Activated naive CD4-positive, alpha-beta T cell treated with anti-CD3 and anti-CD28 coated beads, Interleukin-2, amount 50 U/mL, for 24 hours (primary cell): Measurements from ENCODE around the gene TEX13C.

Experiments
- H3K27ac Mint-ChIP-seq: one replicate; pipeline ENCODE4 v1.8.0; 2021; ENCODE audit warnings: mild to moderate bottlenecking, mixed read lengths
- H3K27me3 Mint-ChIP-seq: one replicate; pipeline ENCODE4 v1.8.0; 2021; ENCODE audit warnings: mixed read lengths
- H3K36me3 Mint-ChIP-seq: one replicate; pipeline ENCODE4 v1.8.0; 2021; ENCODE audit warnings: mixed read lengths
- H3K4me1 Mint-ChIP-seq: one replicate; pipeline ENCODE4 v1.8.0; 2021; ENCODE audit warnings: mixed read lengths
- H3K4me3 Mint-ChIP-seq: one replicate; pipeline ENCODE4 v1.8.0; 2021; ENCODE audit warnings: mild to moderate bottlenecking, mixed read lengths
- H3K9me3 Mint-ChIP-seq: one replicate; pipeline ENCODE4 v1.8.0; 2021; ENCODE audit warnings: mixed read lengths

TEX13C gene

GRCh38 chrX:125340490-125340889 is 20.8 kb downstream of the TEX13C start:
- Mint-ChIP-seq H3K36me3 (no peaks in the 10 kb centered on the region), H3K27ac (no peak overlapping the region), H3K27me3 (no peaks in the 10 kb centered on the region), H3K9me3 (no peaks in the 10 kb centered on the region), H3K4me3 (no peak overlapping the region), H3K4me1 (no peaks in the 10 kb centered on the region)

- Mint-ChIP-seq H3K27ac (no peak overlapping the region), H3K4me1 (no peaks in the 10 kb centered on the region), H3K4me3 (no peak overlapping the region), H3K36me3 (no peaks in the 10 kb centered on the region), H3K9me3 (no peaks in the 10 kb centered on the region), H3K27me3 (no peaks in the 10 kb centered on the region)
Measured at GRCh38 chrX:125374169-125374568, 54.5 kb downstream of the TEX13C start.
